Suprapubic skin (tissue), 4 donors: ENCODE measurements around the gene ID4. TPM values are rescaled to one million over a fixed set of nuclear protein-coding genes. Genes with fewer than 3 reads are reported as not detected.
"Not testable (repeated sequence)": the region's sequence is repeated elsewhere in the genome, so short reads cannot be mapped to it uniquely, and the experiment has no call there.

Experiments used
- DNase-seq, 2 donors: peaks; one replicate each; pipeline ENCODE4 v3.0.0-alpha.2; 2019; ENCODE audit warnings: low spot score in 2 of 2
- H3K27ac ChIP-seq: fragments of 200-600 bp; sonication (generic); one replicate; pipeline ENCODE4 v1.5.1; 2019
- H3K27me3 ChIP-seq: fragments of 200-600 bp; sonication (generic); one replicate; pipeline ENCODE4 v1.5.1; 2019
- H3K36me3 ChIP-seq: fragments of 200-600 bp; sonication (generic); one replicate; pipeline ENCODE4 v1.5.1; 2019
- H3K4me1 ChIP-seq: fragments of 200-600 bp; sonication (generic); one replicate; pipeline ENCODE4 v1.5.1; 2019
- H3K4me3 ChIP-seq: fragments of 200-600 bp; sonication (generic); one replicate; pipeline ENCODE4 v1.5.1; 2019; ENCODE audit warnings: mild to moderate bottlenecking
- H3K9me3 ChIP-seq: fragments of 200-600 bp; sonication (generic); one replicate; pipeline ENCODE4 v1.5.1; 2019
- CTCF ChIP-seq, 2 donors: fragments of 200-600 bp in 1 of 2; fragments of 450-650 bp in 1 of 2; sonication (generic) in 1 of 2; IDR thresholded peaks; one replicate each; pipeline ENCODE4 v1.5.1; 2016 to 2019; ENCODE audit warnings: antibody characterized with exemption in 2 of 2, mild to moderate bottlenecking in 1 of 2, moderate library complexity in 1 of 2
- EP300 ChIP-seq: sonication (generic); formaldehyde crosslinking; IDR thresholded peaks from one replicate; pipeline ENCODE4 v1.6.1; 2017; ENCODE audit warnings: antibody characterized with exemption
- POLR2A ChIP-seq, 2 donors: fragments of 450-650 bp; IDR thresholded peaks; one replicate each; pipeline ENCODE4 v1.6.1; 2017; ENCODE audit warnings: antibody characterized with exemption in 2 of 2, mild to moderate bottlenecking in 2 of 2, moderate library complexity in 2 of 2
- POLR2AphosphoS5 ChIP-seq, 3 donors: sonication (generic); formaldehyde crosslinking; IDR thresholded peaks; one replicate each; pipeline ENCODE4 v1.6.1; 2017; ENCODE audit warnings: antibody characterized with exemption in 3 of 3
- WGBS: methylation state at CpG from one replicate; pipeline ENCODE4 v1.1.5; 2018; 5-methylcytosine and 5-hydroxymethylcytosine counted together
- total RNA-seq, 4 donors: library from RNA; depleted of rRNA; stranded (reverse); fragments of >200 nt; gene quantifications; one replicate each; pipeline ENCODE4 v1.1.0, GENCODE V29; 2016

ID4 gene
- total RNA-seq, 4 donors from 2014 or later, result 124 to 295 (median 157) TPM

- Histone ChIP-seq H3K4me3 (no peak overlapping the region), H3K27ac (no peak overlapping the region), H3K4me1 (peaks cover 7% of the 10 kb centered on the region), H3K36me3 (no peaks in the 10 kb centered on the region), H3K27me3 (no peaks in the 10 kb centered on the region), H3K9me3 (no peaks in the 10 kb centered on the region)
- TF ChIP-seq CTCF (IDR thresholded peaks at IDR 0.05) (no peak), POLR2AphosphoS5 (IDR thresholded peaks at IDR 0.05) (no peak), POLR2A (IDR thresholded peaks at IDR 0.05) (no peak), EP300 (no peak)
- WGBS, result 84% methylated on average over 2 of the region's 2 CpGs
- DNase-seq, result no peak
Measured at GRCh38 chr6:19852090-19852457, 14.9 kb downstream of the ID4 start.

- no peak for DNase-seq
- 86% methylated on average over 6 of the region's 6 CpGs for WGBS
Measured at GRCh38 chr6:19852927-19853326, 15.8 kb downstream of the ID4 start.

GRCh38 chr6:19854421-19855015 lies 17.3 kb downstream of the ID4 start:
- DNase-seq, H3K4me3 ChIP-seq, H3K36me3 ChIP-seq, H3K27ac ChIP-seq, H3K27me3 ChIP-seq, H3K4me1 ChIP-seq, H3K9me3 ChIP-seq: not testable (repeated sequence)
- 94% methylated on average over 18 of the region's 43 CpGs for WGBS

More at GRCh38 chr6:19852927-19853326, 15.8 kb downstream of the ID4 start:
- Histone ChIP-seq H3K36me3 (no peaks in the 10 kb centered on the region), H3K4me1 (peaks cover 7% of the 10 kb centered on the region), H3K9me3 (no peaks in the 10 kb centered on the region), H3K4me3 (no peak overlapping the region), H3K27me3 (no peaks in the 10 kb centered on the region), H3K27ac (no peak overlapping the region)
- TF ChIP-seq EP300 (no peak), POLR2AphosphoS5 (IDR thresholded peaks at IDR 0.05) (no peak), CTCF (IDR thresholded peaks at IDR 0.05) (no peak), POLR2A (IDR thresholded peaks at IDR 0.05) (no peak)

- no peak for TF ChIP-seq CTCF (IDR thresholded peaks at IDR 0.05)
- TF ChIP-seq POLR2AphosphoS5 (IDR thresholded peaks at IDR 0.05), result no peak
- no peak for TF ChIP-seq POLR2A (IDR thresholded peaks at IDR 0.05)
- TF ChIP-seq EP300, result no peak
- Histone ChIP-seq H3K27ac (no peak overlapping the region), H3K36me3 (no peaks in the 10 kb centered on the region), H3K9me3 (no peaks in the 10 kb centered on the region), H3K4me3 (no peak overlapping the region), H3K4me1 (peaks cover 15% of the 10 kb centered on the region), H3K27me3 (no peaks in the 10 kb centered on the region)
- 77% methylated on average over 8 of the region's 8 CpGs for WGBS
- DNase-seq, result no peak
Measured at GRCh38 chr6:19855536-19855935, 18.4 kb downstream of the ID4 start.

GRCh38 chr6:19857139-19857538 lies 20.0 kb downstream of the ID4 start:
- no peaks in the 10 kb centered on the region for H3K36me3 ChIP-seq
- H3K4me3 ChIP-seq, result no peak overlapping the region
- no peak overlapping the region for H3K27ac ChIP-seq
- WGBS, result 97% methylated on average over 3 of the region's 3 CpGs
- TF ChIP-seq CTCF (IDR thresholded peaks at IDR 0.05) (no peak), POLR2A (IDR thresholded peaks at IDR 0.05) (no peak), EP300 (no peak), POLR2AphosphoS5 (IDR thresholded peaks at IDR 0.05) (no peak)
- DNase-seq, result no peak
- H3K9me3 ChIP-seq, result no peaks in the 10 kb centered on the region
- peaks cover 12% of the 10 kb centered on the region for H3K4me1 ChIP-seq
- H3K27me3 ChIP-seq, result no peaks in the 10 kb centered on the region

- no peaks in the 10 kb centered on the region for H3K9me3 ChIP-seq
- H3K27me3 ChIP-seq, result no peaks in the 10 kb centered on the region
- WGBS, result 60% methylated on average over 4 of the region's 4 CpGs
- DNase-seq, result no peak
- H3K27ac ChIP-seq, result no peak overlapping the region
- H3K36me3 ChIP-seq, result no peaks in the 10 kb centered on the region
- H3K4me3 ChIP-seq, result no peak overlapping the region
- peaks cover 12% of the 10 kb centered on the region for H3K4me1 ChIP-seq
- no peak for TF ChIP-seq EP300
- no peak for TF ChIP-seq POLR2A (IDR thresholded peaks at IDR 0.05)
- no peak for TF ChIP-seq CTCF (IDR thresholded peaks at IDR 0.05)
- TF ChIP-seq POLR2AphosphoS5 (IDR thresholded peaks at IDR 0.05), result no peak
Measured at GRCh38 chr6:19857703-19858102, 20.5 kb downstream of the ID4 start.
